ENCODE results near the gene ADSL. TPM values are rescaled to one million over a fixed set of nuclear protein-coding genes. Genes with fewer than 3 reads are reported as not detected.

ADSL gene
- 113 and 128 TPM in 2 replicates for total RNA-seq

DNA sequence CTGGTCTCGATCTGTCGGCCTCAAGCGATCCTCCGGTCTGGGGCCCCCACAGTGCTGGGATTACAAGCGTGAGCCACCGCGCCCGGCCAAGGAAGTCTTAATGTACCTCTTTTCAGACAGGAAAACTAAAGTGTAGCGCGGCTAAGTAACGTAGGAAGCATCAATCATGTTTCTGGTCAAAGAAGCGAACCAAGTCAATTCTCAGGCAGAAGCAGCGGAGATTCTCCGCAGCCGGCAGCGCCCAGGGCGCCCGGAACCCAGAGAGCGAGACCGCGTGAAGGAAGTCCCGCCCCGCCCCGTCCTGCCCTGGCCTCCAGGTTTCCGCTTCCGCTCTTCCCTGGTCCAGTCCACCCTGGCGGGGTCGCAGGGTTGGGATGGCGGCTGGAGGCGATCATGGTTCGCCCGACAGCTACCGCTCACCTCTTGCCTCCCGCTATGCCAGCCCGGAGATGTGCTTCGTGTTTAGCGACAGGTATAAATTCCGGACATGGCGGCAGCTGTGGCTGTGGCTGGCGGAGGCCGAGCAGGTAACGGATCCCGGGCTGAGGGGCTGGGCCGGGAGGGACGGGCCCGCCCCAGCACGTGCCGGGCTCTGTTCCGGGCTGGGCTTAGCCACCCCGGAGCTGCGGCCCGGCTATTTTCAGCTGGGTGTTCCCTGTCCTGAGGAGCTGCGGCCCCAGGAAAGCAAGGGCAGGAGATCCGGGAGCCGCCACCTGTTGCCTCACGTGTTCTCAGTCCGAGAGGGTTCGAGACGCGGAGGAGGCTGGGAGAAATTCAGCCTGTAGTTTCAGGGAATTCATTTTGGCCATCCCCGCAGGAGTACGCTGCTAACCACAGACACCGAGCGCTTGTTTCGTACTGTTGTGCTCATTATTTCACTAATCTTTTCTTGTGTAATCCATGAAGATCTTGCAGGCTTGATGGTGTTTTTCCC lies at the start of gene ADSL:
ADSL (plus strand) TSS at position 316 of the 934 bp plus-strand sequence; CDS start at position 375, 59 bp downstream.

Other genes starting within 250 kb of the ADSL start
- 41.3 and 45.1 TPM in 2 replicates for gene TNRC6B, start 168.6 kb upstream of the ADSL start, total RNA-seq
- 22.9 and 24.5 TPM in 2 replicates for gene SGSM3, start 24.1 kb downstream of the ADSL start, total RNA-seq

Data from articular chondrocyte of knee joint (primary cell).